Activated CD4-positive, alpha-beta T cell treated with anti-CD3 and anti-CD28 coated beads, Interleukin-2, amount 50 U/mL, for 48 hours (primary cell): ENCODE measurements around the gene FBXO34.
"Not testable (repeated sequence)": the region's sequence is repeated elsewhere in the genome, so short reads cannot be mapped to it uniquely, and the experiment has no call there.

Source experiments
- DNase-seq, 2 experiments: peaks; one replicate each; pipeline ENCODE4 v3.0.0-alpha.2; 2020

The FBXO34 gene

GRCh38 chr14:55312379-55313030 is 41.3 kb downstream of the FBXO34 start:
- not testable (repeated sequence) for DNase-seq

- DNase-seq = no peak
Measured at GRCh38 chr14:55313480-55313879, 42.3 kb downstream of the FBXO34 start.

DNA sequence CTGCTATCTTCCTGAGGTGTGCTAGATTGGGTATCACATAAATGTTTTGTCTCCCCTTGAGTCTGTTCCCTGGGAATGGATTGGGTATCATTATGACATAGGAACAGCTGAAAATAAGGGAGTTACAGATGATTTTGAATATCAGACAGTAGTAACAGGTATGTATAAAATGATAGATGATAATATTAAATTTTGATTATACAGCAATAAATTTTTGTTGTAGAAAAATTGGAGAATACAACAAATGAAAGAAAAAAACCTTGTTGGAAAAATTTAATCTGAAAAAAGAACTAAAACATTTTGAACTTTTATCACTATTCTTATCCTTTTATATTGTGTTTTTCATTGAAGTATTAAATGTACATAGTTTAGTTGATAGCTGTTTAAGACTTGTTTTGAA is 43.2 kb downstream of the FBXO34 start:
- no peak for DNase-seq

DNA sequence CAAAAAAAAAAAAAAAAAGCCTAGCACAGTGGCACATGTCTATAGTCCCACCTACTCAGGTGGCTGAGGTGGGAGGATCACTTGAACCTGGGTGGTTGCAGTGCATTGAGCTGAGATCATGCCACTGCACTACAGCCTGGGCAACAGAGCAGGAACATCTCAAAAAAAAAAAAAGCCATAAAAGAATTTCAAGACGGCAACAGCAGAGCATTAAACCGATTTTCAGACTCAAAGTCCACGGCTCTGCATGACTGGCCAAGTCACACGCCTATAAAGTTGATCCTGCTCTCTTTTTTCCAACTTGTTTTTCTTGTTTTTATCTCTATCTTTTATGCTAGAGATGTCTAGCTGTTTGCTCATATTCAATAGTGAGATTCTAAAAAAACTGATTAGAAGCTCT is 45.3 kb downstream of the FBXO34 start:
- no peak for DNase-seq

DNA sequence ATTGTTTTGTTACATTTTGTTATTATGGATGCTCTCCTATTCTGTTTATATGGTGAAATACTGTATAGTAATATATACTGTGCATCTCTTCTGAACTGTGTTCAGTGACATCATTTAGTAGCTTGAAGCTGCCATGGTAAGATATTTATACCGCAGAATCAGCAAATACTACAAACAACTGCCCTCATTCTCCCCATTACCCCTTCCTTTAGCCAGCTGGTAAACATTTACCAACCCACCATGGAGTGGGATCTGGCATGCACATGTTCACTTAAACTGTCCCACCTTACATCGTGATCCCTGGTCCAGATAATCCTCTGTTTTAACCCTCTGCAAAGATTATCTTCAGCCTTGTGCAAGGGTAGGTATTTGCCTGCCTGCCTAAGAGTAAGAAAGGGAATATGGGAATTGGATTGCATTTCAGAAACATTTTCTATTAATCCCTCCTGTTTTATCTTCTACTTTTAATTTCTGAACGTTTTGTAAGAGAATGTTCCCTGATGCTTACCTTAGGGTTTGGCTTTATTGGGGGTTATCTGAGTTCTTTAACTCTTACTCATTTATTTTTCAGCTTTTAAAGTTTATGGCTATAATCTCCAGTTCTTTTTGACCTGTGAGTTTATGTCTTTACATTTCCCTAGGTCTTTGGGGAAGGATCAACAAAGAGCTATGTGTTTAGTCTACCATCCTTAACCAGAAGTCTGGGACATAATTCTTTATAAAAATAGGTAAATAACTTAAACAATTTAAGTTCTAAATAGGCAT is 46.5 kb downstream of the FBXO34 start:
- no peak for DNase-seq

- DNase-seq = no peak
Measured at GRCh38 chr14:55318694-55319093, 47.5 kb downstream of the FBXO34 start.

- no peak for DNase-seq
Measured at GRCh38 chr14:55323910-55324309, 52.7 kb downstream of the FBXO34 start.

GRCh38 chr14:55324812-55325211 is 53.6 kb downstream of the FBXO34 start:
- DNase-seq = no peak

DNA sequence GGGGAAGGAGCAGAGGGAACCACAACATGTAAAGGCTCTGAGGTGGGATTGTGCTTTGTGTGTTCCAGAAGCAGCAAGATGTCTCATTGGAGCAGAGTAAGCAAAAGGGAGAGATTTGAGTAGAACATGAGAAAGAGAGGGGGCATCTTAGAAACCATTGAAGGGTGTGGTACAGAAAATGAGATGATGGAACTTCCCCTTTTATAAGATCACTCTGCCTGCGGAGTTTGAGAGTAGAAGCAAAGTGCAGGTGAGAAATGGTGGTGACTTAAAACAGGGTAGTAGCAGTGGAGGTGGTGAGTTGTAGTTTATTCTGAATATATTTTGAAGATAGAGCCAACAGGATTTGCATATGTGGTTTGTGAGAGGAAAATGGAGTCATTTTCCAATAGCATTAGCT is 56.0 kb downstream of the FBXO34 start:
- no peak for DNase-seq

DNA sequence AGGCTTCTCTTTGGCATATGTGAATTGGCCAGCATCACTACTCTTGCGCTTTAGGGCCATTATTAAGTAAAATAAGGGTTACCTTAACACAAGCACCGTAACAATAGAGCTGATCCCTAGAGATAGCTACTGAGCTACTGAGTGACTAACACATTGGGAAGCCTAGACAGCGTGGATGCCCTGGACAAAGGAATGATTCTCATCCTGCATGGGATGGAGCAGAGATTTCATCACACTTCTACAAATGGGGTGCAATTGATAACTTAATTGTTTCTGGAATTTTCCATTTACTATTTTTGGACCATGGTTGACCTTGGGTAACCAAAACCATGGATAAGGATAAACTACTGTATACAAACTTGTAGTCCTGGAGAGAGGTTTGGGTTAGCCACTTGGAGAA is 57.1 kb downstream of the FBXO34 start:
- DNase-seq = no peak

DNA sequence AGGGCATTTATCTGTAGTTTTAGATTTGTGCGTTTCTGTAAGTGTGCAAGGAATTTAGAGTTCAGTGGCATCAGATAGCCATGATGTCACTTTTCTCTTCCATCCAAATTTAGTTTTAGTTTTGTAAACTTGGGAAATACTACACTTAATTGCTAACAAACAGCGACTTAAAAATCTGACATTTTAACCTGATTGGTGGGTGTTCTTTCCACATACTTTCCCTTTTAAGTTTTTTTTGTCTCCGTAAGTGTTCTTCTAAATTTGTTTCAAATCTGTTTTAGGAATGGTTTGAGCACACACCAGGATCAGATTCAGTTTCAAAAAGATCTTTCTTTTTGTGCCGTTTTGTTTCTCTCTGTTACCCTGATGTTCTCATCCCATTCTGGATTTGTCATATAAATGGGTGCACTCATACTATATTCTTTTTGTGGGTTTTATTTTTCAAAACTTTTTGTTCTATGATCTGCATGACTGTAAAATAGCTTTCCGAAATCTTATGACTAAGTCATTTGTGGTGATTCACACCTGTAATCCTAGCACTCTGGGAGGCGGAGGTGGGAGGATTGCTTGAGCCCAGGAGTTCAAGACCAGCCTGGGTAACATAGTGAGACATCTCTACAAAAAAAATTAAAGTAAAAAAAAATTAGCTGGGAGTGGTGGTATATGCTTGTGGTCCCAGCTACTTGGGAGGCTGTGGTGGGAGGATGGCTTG is 58.9 kb downstream of the FBXO34 start:
- DNase-seq = peak; percentile 58 to 70

- peak in 1 of 2 experiments; percentile 14 for DNase-seq
Measured at GRCh38 chr14:55332654-55333570, 61.7 kb downstream of the FBXO34 start.

- peak in 1 of 2 experiments; percentile 13 for DNase-seq
Measured at GRCh38 chr14:55333711-55334485, 62.7 kb downstream of the FBXO34 start.

DNA sequence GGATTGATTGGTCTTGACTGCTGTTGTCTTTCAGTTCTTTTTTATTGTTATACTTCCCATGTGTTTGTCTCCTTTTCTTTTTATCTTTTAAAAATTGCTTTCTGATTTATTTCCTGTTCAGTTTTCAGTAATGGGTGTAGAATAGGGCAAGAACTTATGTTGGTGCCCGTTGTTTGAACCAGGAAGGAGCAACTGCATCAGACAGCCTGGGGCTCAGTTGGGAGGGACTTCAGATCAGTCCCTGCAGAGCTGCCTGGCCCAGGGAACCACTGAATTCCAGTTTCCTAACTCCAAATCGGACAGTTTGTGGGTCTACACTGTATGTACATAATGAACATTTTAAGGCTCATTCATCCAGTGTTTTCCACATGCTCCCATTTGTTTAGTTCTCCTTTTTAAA is 64.9 kb downstream of the FBXO34 start:
- peak in 1 of 2 experiments; percentile 14 for DNase-seq

DNA sequence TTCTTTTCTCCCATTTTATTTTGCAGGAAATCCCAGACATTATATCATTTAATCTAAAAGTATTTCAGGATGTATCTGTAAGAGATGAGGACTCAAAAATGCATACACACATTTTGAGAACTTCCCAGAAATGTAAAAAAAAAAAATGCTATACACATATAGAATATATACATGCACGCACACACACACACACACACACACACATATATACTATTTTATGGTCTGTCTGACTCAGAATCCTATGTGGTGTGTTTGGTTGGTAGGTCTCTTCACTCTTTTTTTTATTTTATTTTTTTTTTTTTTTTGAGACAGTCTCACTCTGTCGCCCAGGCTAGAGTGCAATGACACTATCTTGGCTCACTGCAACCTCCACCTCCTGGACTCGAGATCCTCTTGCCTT is 65.5 kb downstream of the FBXO34 start:
- no peak for DNase-seq

GRCh38 chr14:55339770-55340169 is 68.5 kb downstream of the FBXO34 start:
- peak; percentile 9 to 44 for DNase-seq

GRCh38 chr14:55340482-55340881 is 69.3 kb downstream of the FBXO34 start:
- no peak for DNase-seq

- no peak for DNase-seq
Measured at GRCh38 chr14:55341781-55342180, 70.6 kb downstream of the FBXO34 start.

DNA sequence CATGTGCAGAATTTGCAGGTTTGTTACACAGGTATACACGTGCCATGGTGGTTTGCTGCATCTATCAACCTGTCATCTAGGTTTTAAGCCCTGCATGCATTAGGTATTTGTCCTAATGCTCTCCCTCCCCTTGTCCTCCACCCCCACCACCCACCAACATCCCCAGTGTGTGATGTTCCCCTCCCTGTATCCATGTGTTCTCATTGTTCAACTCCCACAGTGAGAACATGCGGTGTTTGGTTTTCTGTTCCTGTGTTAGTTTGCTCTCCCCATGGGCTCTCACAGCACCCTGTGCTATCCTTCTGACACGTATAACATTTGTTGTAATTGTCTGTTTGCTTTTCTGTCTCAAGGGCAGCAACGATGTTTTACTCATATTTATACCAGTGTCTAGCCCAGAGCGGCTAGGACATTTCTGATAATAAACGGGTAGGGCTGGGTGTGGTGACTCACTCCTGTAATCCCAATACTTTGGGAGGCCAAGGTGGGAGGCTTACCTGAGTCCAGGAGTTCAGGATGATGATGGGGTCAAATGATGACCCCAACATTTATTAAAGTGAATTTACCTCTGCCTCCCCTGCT is 73.5 kb downstream of the FBXO34 start:
- not testable (repeated sequence) for DNase-seq

DNA sequence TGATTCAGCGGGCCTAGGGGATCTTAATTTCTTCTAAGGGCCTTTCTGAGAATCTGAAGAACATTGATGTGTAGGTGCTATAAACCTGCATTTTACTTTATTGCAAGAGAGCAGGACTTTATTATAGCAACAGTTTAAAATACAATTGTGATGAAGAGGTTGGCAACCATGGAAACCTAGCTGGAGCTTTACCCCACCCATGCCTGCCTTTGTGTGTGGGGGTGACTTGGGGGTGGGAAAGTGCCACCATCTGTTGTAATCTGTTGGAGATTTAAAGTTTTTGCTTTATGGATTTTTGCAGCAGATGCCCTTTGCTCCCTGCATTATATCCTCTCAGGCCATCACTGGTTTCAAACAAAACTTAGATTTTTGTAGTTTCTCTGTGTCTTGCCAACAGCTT is 75.8 kb downstream of the FBXO34 start:
- no peak for DNase-seq

- no peak for DNase-seq
Measured at GRCh38 chr14:55347748-55348147, 76.5 kb downstream of the FBXO34 start.
